ENCODE measurements around the gene FOXN1.

DNA sequence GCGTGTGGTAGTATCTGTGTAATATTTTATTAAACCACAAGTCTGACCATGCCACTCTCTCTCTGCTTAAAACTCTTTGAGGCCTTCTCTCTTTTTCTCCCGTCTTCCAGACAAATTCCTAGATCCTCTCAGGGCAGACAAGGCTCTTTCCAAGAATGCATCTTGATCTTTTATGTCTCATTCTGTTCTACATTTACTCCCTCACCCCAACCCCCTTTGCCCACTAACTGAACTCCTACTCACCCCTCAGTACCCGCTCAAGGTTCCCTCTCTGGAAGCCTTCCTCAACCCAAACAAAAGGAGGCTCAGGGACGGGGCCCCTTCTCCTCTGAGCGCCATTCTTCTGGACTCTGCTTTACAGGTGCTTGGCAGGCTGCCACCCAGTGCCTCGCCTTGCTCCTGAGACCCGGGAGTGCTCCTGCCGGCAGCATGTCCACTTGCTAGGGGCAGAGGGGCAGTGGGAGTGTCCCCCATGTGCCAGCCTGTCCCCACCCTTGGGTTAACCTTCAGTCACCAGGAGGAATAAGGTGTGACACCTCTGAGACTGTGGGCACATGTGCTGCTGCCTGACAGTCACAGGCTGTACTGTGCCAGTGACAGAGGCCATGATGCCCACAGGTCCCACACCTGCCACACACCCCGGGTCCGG is 23.5 kb upstream of the FOXN1 start:
- TF ChIP-seq, protein P1, sequence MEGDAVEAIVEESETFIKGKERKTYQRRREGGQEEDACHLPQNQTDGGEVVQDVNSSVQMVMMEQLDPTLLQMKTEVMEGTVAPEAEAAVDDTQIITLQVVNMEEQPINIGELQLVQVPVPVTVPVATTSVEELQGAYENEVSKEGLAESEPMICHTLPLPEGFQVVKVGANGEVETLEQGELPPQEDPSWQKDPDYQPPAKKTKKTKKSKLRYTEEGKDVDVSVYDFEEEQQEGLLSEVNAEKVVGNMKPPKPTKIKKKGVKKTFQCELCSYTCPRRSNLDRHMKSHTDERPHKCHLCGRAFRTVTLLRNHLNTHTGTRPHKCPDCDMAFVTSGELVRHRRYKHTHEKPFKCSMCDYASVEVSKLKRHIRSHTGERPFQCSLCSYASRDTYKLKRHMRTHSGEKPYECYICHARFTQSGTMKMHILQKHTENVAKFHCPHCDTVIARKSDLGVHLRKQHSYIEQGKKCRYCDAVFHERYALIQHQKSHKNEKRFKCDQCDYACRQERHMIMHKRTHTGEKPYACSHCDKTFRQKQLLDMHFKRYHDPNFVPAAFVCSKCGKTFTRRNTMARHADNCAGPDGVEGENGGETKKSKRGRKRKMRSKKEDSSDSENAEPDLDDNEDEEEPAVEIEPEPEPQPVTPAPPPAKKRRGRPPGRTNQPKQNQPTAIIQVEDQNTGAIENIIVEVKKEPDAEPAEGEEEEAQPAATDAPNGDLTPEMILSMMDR (IDR thresholded peaks at IDR 0.05) = no peak
- no peak for TF ChIP-seq POLR2AphosphoS5 (IDR thresholded peaks at IDR 0.05)
